ENCODE data around the gene BACH1. TPM values are rescaled to one million over a fixed set of nuclear protein-coding genes. Genes with fewer than 3 reads are reported as not detected.

Gene BACH1
- polyA plus RNA-seq, 1 of the 3 experiments (the other 2 are of a cell fraction) = 18.1 TPM

GRCh38 chr21:29350246-29350779, 51.6 kb downstream of the BACH1 start:
- Histone ChIP-seq H3K9ac (no peak overlapping the region), H3K27ac (ENCODE audit: low read depth in 2 of 2, low read length in 1 of 2) (no peak overlapping the region), H3K9me2 (no peaks in the 10 kb centered on the region), H3K27me3 (ENCODE audit: insufficient read depth) (no peaks in the 10 kb centered on the region), H4K20me1 (ENCODE audit: insufficient read depth) (no peaks in the 10 kb centered on the region), H3K36me3 (replicated peaks in 1 of 2; ENCODE audit: control insufficient read depth in 1 of 2, insufficient read depth in 2 of 2, low read length in 1 of 2) (peaks cover 7 to 31% of the 10 kb centered on the region in 2 experiments), H3K4me1 (ENCODE audit: control insufficient read depth in 1 of 2, insufficient read depth in 2 of 2, low read depth in 1 of 2, low read length in 1 of 2) (peaks cover 5 to 12% of the 10 kb centered on the region in 2 experiments; a peak in 3 of 4 replicates), H3K4me2 (no peak overlapping the region), H2AFZ (ENCODE audit: low read depth) (no peak overlapping the region), H3K9me3 (no peaks in the 10 kb centered on the region), H3K79me2 (ENCODE audit: insufficient read depth) (peaks cover 47% of the 10 kb centered on the region), H3K4me3 (ENCODE audit: low read depth in 2 of 2, low read length in 1 of 2) (no peak overlapping the region), H3F3A (replicated peaks; ENCODE audit: insufficient read depth) (no peaks in the 10 kb centered on the region)
- WGBS (ENCODE audit: low lambda C conversion rate) = 97% methylated on average over 6 of the region's 6 CpGs
- POLR2A ChIA-PET = no interaction called here
- CTCF ChIA-PET = interaction anchor here (1.1 kb wide), 1 partner anchor 11 kb away, joined by 7 read pairs; no protein-coding TSS in a partner anchor
- no peak for DNase-seq
- TF ChIP-seq RCOR1 (IDR thresholded peaks at IDR 0.05; ENCODE audit: low read length) = no peak
- no peak for TF ChIP-seq TAF1 (IDR thresholded peaks at IDR 0.05; ENCODE audit: borderline replicate concordance, low read depth, low read length)
- no peak for TF ChIP-seq MXI1 (IDR thresholded peaks at IDR 0.05; ENCODE audit: low read depth, low read length)
- no peak for TF ChIP-seq FOXJ3 (CRISPR knock-in tag; IDR thresholded peaks at IDR 0.05)
- TF ChIP-seq EP300 (IDR thresholded peaks at IDR 0.05; ENCODE audit: borderline replicate concordance in 1 of 2, low read depth in 1 of 2, low read length in 1 of 2) = no peak
- TF ChIP-seq REST (IDR thresholded peaks at IDR 0.05; ENCODE audit: low read depth, low read length) = no peak
- TF ChIP-seq PBX3 (IDR thresholded peaks at IDR 0.05) = no peak
- TF ChIP-seq SIN3A (IDR thresholded peaks at IDR 0.05; ENCODE audit: borderline replicate concordance, low read depth, low read length) = no peak
- no peak for TF ChIP-seq IRF3 (IDR thresholded peaks at IDR 0.05; ENCODE audit: low read depth, low read length)
- no peak for TF ChIP-seq RFX5 (IDR thresholded peaks at IDR 0.05; ENCODE audit: low read length)
- TF ChIP-seq NFIC (IDR thresholded peaks at IDR 0.05; ENCODE audit: borderline replicate concordance) = no peak
- TF ChIP-seq POLR2AphosphoS5 (IDR thresholded peaks at IDR 0.05; ENCODE audit: low read depth, low read length) = no peak
- no peak for TF ChIP-seq SMC3 (IDR thresholded peaks at IDR 0.05; ENCODE audit: low read depth, low read length)
- no peak for TF ChIP-seq CHD2 (IDR thresholded peaks at IDR 0.05; ENCODE audit: low read length, partially characterized antibody)
- TF ChIP-seq FOSL2 (IDR thresholded peaks at IDR 0.05; ENCODE audit: borderline replicate concordance, low read depth) = no peak
- TF ChIP-seq MAX (IDR thresholded peaks at IDR 0.05; ENCODE audit: low read depth) = no peak
- no peak for TF ChIP-seq RXRA (IDR thresholded peaks at IDR 0.05; ENCODE audit: borderline replicate concordance, low read depth)
